Liver (tissue), 9 donors: ENCODE data around the gene ANGPT4. TPM values are rescaled to one million over a fixed set of nuclear protein-coding genes. Genes with fewer than 3 reads are reported as not detected.

Experiments used
- DNase-seq: peaks from one replicate; pipeline ENCODE4 v3.0.0-alpha.2; 2017; ENCODE audit warnings: low spot score
- H3K27ac ChIP-seq, 2 donors: one replicate each; pipeline ENCODE4 v1.7.0; 2013; ENCODE audit warnings: inconsistent platforms in 2 of 2, low read length in 2 of 2, control low read depth in 1 of 2, low read depth in 1 of 2, mild to moderate bottlenecking in 1 of 2
- H3K27me3 ChIP-seq, 4 donors: one replicate each; pipeline versions ENCODE4 v1.6.1 to v1.7.0; 2013; ENCODE audit warnings: low read length in 3 of 4, inconsistent platforms in 1 of 4, mild to moderate bottlenecking in 1 of 4, moderate library complexity in 1 of 4; ENCODE audit not compliant: control insufficient read depth in 4 of 4, insufficient read depth in 4 of 4
- H3K36me3 ChIP-seq, 4 donors: one replicate each; pipeline versions ENCODE4 v1.6.1 to v1.7.0; 2013; ENCODE audit warnings: low read length in 3 of 4, mild to moderate bottlenecking in 3 of 4, low read depth in 1 of 4, moderate library complexity in 1 of 4; ENCODE audit not compliant: control insufficient read depth in 4 of 4, insufficient read depth in 3 of 4
- H3K4me1 ChIP-seq, 4 donors: one replicate each; pipeline versions ENCODE4 v1.6.1 to v1.7.0; 2013; ENCODE audit warnings: low read length in 3 of 4, mild to moderate bottlenecking in 3 of 4, moderate library complexity in 1 of 4; ENCODE audit not compliant: control insufficient read depth in 4 of 4, insufficient read depth in 4 of 4
- H3K4me3 ChIP-seq, 3 donors: one replicate each; pipeline versions ENCODE4 v1.6.1 to v1.7.0; 2013; ENCODE audit warnings: low read length in 3 of 3, control low read depth in 1 of 3, low read depth in 1 of 3, mild to moderate bottlenecking in 1 of 3
- H3K9ac ChIP-seq, 2 donors: one replicate each; pipeline ENCODE4 v1.7.0; 2013; ENCODE audit warnings: low read length in 2 of 2, mild to moderate bottlenecking in 2 of 2, moderate library complexity in 2 of 2, control low read depth in 1 of 2, low read depth in 1 of 2
- H3K9me3 ChIP-seq, 4 donors: one replicate each; pipeline versions ENCODE4 v1.6.1 to v1.7.0; 2013; ENCODE audit warnings: low read length in 3 of 4; ENCODE audit not compliant: control insufficient read depth in 4 of 4
- ATF3 ChIP-seq: IDR thresholded peaks from 2 replicates; pipeline ENCODE4 v1.6.1; 2016; ENCODE audit warnings: antibody characterized with exemption
- EGR1 ChIP-seq, 2 donors: IDR thresholded peaks; 2 replicates each; pipeline ENCODE4 v1.6.1; 2016 to 2018; ENCODE audit warnings: antibody characterized with exemption in 2 of 2, low read depth in 2 of 2
- FOXA1 ChIP-seq: IDR thresholded peaks from 2 replicates; pipeline ENCODE4 v1.6.1; 2016; ENCODE audit warnings: antibody characterized with exemption
- FOXA2 ChIP-seq: IDR thresholded peaks from 2 replicates; pipeline ENCODE4 v1.6.1; 2016; ENCODE audit warnings: antibody characterized with exemption
- HNF4A ChIP-seq, 2 donors: conservative IDR thresholded peaks; 2 replicates each; pipeline ENCODE4 v1.6.1; 2016; ENCODE audit warnings: antibody characterized with exemption in 2 of 2, mild to moderate bottlenecking in 2 of 2
- HNF4G ChIP-seq: IDR thresholded peaks from 2 replicates; pipeline ENCODE4 v1.6.1; 2016; ENCODE audit warnings: antibody characterized with exemption
- JUND ChIP-seq, 2 donors: IDR thresholded peaks; 2 replicates each; pipeline ENCODE4 v1.6.1; 2016; ENCODE audit warnings: antibody characterized with exemption in 2 of 2
- NR2F2 ChIP-seq: IDR thresholded peaks from 2 replicates; pipeline ENCODE4 v1.6.1; 2016; ENCODE audit warnings: antibody characterized with exemption
- RAD21 ChIP-seq, 2 donors: IDR thresholded peaks; 2 replicates each; pipeline ENCODE4 v1.6.1; 2016; ENCODE audit warnings: antibody characterized with exemption in 2 of 2, mild to moderate bottlenecking in 2 of 2
- REST ChIP-seq: IDR thresholded peaks from 2 replicates; pipeline ENCODE4 v1.6.1; 2016; ENCODE audit warnings: antibody characterized with exemption, mild to moderate bottlenecking
- RXRA ChIP-seq, 2 donors: IDR thresholded peaks; 2 replicates each; pipeline ENCODE4 v1.6.1; 2017 to 2018; ENCODE audit warnings: antibody characterized with exemption in 2 of 2, mild to moderate bottlenecking in 1 of 2
- TAF1 ChIP-seq: conservative IDR thresholded peaks from 2 replicates; pipeline ENCODE4 v1.6.1; 2016; ENCODE audit warnings: antibody characterized with exemption, mild to moderate bottlenecking
- YY1 ChIP-seq: IDR thresholded peaks from 2 replicates; pipeline ENCODE4 v1.6.1; 2016; ENCODE audit warnings: antibody characterized with exemption, mild to moderate bottlenecking
- WGBS: extraction: QIAGEN DNeasy Blood & Tissue Kit; methylation state at CpG from one replicate; pipeline ENCODE4 v1.1.7; 2013; 5-methylcytosine and 5-hydroxymethylcytosine counted together
- polyA plus RNA-seq, 2 donors: library from polyadenylated mRNA; stranded (reverse) in 1 of 2; unstranded in 1 of 2; fragments of 200-250 nt in 1 of 2; fragments of >200 nt in 1 of 2; fragmentation: Nextera tagmentation in 1 of 2; extraction: Ambion mirVana in 1 of 2; gene quantifications; one replicate each; pipeline versions ENCODE4 v1.2.1 to v1.2.3, GENCODE V29; 2013 to 2015
- total RNA-seq, 2 donors: library from RNA; depleted of rRNA; stranded (reverse); fragments of >200 nt; gene quantifications; one replicate each; pipeline ENCODE4 v1.2.3, GENCODE V29; 2014
- TF ChIP-seq, protein P1 (sequence below): IDR thresholded peaks from 2 replicates; pipeline ENCODE4 v1.6.1; 2016; ENCODE audit warnings: antibody characterized with exemption
- TF ChIP-seq, protein P2 (sequence below): IDR thresholded peaks from 2 replicates; pipeline ENCODE4 v1.6.1; 2016; ENCODE audit warnings: antibody characterized with exemption
- TF ChIP-seq, protein P3 (sequence below): fragments of 150-350 bp; IDR thresholded peaks from 2 replicates; pipeline ENCODE4 v1.5.1; 2017; ENCODE audit warnings: improper control_type of control experiment, low read depth, low read length; ENCODE audit not compliant: missing input control
- donor health status: healthy.
- donor health status: healthy.
- donor health status: healthy.
- donor health status: healthy.
- donor health status: healthy.

ANGPT4 gene
- total and polyA plus RNA-seq, 4 donors: 0.05 to 0.13 (median 0.08) TPM

GRCh38 chr20:940926-941325, 24.8 kb upstream of the ANGPT4 start:
- WGBS: 59% methylated on average over 5 of the region's 5 CpGs
- Histone ChIP-seq H3K27ac (no peak overlapping the region), H3K9ac (no peak overlapping the region), H3K9me3 (no peaks in the 10 kb centered on the region), H3K4me3 (no peak overlapping the region), H3K27me3 (peaks cover 0 to 4% (median 0%) of the 10 kb centered on the region in 4 donors), H3K4me1 (no peaks in the 10 kb centered on the region), H3K36me3 (no peaks in the 10 kb centered on the region)
- no peak for TF ChIP-seq JUND (IDR thresholded peaks at IDR 0.05)
- TF ChIP-seq REST: no peak
- TF ChIP-seq, protein P1, sequence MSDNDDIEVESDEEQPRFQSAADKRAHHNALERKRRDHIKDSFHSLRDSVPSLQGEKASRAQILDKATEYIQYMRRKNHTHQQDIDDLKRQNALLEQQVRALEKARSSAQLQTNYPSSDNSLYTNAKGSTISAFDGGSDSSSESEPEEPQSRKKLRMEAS: no peak
- TF ChIP-seq, protein P2, sequence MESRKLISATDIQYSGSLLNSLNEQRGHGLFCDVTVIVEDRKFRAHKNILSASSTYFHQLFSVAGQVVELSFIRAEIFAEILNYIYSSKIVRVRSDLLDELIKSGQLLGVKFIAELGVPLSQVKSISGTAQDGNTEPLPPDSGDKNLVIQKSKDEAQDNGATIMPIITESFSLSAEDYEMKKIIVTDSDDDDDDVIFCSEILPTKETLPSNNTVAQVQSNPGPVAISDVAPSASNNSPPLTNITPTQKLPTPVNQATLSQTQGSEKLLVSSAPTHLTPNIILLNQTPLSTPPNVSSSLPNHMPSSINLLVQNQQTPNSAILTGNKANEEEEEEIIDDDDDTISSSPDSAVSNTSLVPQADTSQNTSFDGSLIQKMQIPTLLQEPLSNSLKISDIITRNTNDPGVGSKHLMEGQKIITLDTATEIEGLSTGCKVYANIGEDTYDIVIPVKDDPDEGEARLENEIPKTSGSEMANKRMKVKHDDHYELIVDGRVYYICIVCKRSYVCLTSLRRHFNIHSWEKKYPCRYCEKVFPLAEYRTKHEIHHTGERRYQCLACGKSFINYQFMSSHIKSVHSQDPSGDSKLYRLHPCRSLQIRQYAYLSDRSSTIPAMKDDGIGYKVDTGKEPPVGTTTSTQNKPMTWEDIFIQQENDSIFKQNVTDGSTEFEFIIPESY: no peak
- TF ChIP-seq YY1: no peak
- TF ChIP-seq HNF4G: no peak
- TF ChIP-seq EGR1 (IDR thresholded peaks at IDR 0.05; ENCODE audit: low read depth in 2 of 2): no peak
- TF ChIP-seq FOXA1: no peak
- TF ChIP-seq, protein P3, sequence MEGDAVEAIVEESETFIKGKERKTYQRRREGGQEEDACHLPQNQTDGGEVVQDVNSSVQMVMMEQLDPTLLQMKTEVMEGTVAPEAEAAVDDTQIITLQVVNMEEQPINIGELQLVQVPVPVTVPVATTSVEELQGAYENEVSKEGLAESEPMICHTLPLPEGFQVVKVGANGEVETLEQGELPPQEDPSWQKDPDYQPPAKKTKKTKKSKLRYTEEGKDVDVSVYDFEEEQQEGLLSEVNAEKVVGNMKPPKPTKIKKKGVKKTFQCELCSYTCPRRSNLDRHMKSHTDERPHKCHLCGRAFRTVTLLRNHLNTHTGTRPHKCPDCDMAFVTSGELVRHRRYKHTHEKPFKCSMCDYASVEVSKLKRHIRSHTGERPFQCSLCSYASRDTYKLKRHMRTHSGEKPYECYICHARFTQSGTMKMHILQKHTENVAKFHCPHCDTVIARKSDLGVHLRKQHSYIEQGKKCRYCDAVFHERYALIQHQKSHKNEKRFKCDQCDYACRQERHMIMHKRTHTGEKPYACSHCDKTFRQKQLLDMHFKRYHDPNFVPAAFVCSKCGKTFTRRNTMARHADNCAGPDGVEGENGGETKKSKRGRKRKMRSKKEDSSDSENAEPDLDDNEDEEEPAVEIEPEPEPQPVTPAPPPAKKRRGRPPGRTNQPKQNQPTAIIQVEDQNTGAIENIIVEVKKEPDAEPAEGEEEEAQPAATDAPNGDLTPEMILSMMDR: no peak
- no peak for TF ChIP-seq HNF4A (conservative IDR thresholded peaks at IDR 0.05)
- no peak for TF ChIP-seq ATF3
- no peak for TF ChIP-seq RXRA (IDR thresholded peaks at IDR 0.05)
- no peak for TF ChIP-seq TAF1
- DNase-seq: no peak

DNA sequence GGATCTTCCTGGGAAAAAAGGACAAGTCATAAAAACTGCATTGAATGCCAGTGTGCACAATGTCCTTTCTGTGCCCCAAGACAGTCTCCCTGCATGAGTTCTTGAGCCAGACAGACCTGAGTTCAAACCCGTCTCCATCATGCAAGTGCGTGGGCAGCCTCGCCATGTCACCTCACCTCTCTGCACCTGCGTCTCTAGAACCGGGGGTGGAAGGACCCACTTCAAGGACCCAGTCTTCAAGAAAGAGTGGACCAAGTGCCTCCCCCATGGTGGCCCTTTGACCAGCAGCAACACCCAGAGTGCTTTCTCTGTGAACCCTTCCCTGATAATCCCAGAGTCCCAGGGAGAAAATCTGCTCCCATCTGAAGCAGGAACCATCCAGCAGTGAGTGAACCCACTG, 23.5 kb upstream of the ANGPT4 start:
- Histone ChIP-seq H3K4me3 (no peak overlapping the region), H3K4me1 (no peaks in the 10 kb centered on the region), H3K27me3 (peaks cover 0 to 4% (median 0%) of the 10 kb centered on the region in 4 donors), H3K36me3 (no peaks in the 10 kb centered on the region), H3K9ac (no peak overlapping the region), H3K9me3 (no peaks in the 10 kb centered on the region), H3K27ac (no peak overlapping the region)
- TF ChIP-seq ATF3: no peak
- TF ChIP-seq RAD21 (IDR thresholded peaks at IDR 0.05): no peak
- no peak for TF ChIP-seq RXRA (IDR thresholded peaks at IDR 0.05)
- TF ChIP-seq NR2F2: no peak
- TF ChIP-seq, protein P2: no peak
- TF ChIP-seq FOXA2: no peak
- DNase-seq: no peak
- 90% methylated on average over 5 of the region's 5 CpGs for WGBS
